Pancreas (tissue), 10 donors: ENCODE results near the gene ATP1B3. TPM values are rescaled to one million over a fixed set of nuclear protein-coding genes. Genes with fewer than 3 reads are reported as not detected.

Source experiments
- ATAC-seq, 4 donors: fragments of 200-7000 bp; cut with Tn5 transposase; one replicate each; pipeline versions ENCODE4 v1.8.0 to v1.9.1; 2020; ENCODE audit warnings: mild to moderate bottlenecking in 4 of 4, moderate library complexity in 4 of 4
- DNase-seq, 6 donors: peaks; one replicate each; pipeline ENCODE4 v3.0.0-alpha.2; 2020
- FAIRE-seq: peaks from 2 replicates; lab custom pipeline; 2012; peaks lifted over from hg19 to GRCh38; lab: Jason Lieb, UNC
- H3K27ac ChIP-seq, 4 donors: fragments of 200-600 bp; sonication (generic); 1 replicate in 3 of 4; 2 replicates in 1 of 4; pipeline versions ENCODE4 v1.5.0 to v1.8.0; 2020
- H3K27me3 ChIP-seq, 4 donors: fragments of 200-600 bp; one replicate each; pipeline ENCODE4 v1.8.0; 2021
- H3K36me3 ChIP-seq, 3 donors: fragments of 200-600 bp; sonication (generic) in 1 of 3; one replicate each; pipeline versions ENCODE4 v1.5.0 to v1.8.0; 2020 to 2021
- H3K4me1 ChIP-seq, 3 donors: fragments of 200-600 bp; one replicate each; pipeline ENCODE4 v1.8.0; 2021
- H3K4me3 ChIP-seq, 4 donors: fragments of 200-600 bp; sonication (generic) in 2 of 4; one replicate each; pipeline versions ENCODE4 v1.5.0 to v1.8.0; 2020 to 2021
- H3K9me3 ChIP-seq, 4 donors: fragments of 200-600 bp; one replicate each; pipeline ENCODE4 v1.8.0; 2021
- CTCF ChIP-seq, 4 donors: fragments of 200-600 bp; sonication (generic) in 3 of 4; IDR thresholded peaks; one replicate each; pipeline versions ENCODE4 v1.5.0 to v1.8.0; 2021; ENCODE audit warnings: antibody characterized with exemption in 4 of 4
- WGBS, 2 donors: extraction: QIAGEN DNeasy Blood & Tissue Kit; methylation state at CpG; one replicate each; pipeline ENCODE4 v1.1.7; 2013; 5-methylcytosine and 5-hydroxymethylcytosine counted together
- intact Hi-C, 3 donors: fragments of 100-400 bp; cut with DNase I; formaldehyde crosslinking; loops; one replicate each; pipeline versions ENCODE4 v1.11.1 to v1.14.2; 2022
- polyA plus RNA-seq, 2 donors: library from polyadenylated mRNA; stranded (reverse); fragments of 200-250 nt; gene quantifications; one replicate each; pipeline ENCODE4 v1.2.3, GENCODE V29; 2013
- total RNA-seq, 6 donors: library from RNA; stranded (reverse); fragmentation: NEBNext Ultra II Directional in 4 of 6; extraction: Animal tissue kit (Norgen Biotek cat#: 25700) in 4 of 6; gene quantifications; one replicate each; pipeline versions ENCODE4 v1.2.1 to v1.2.4, GENCODE V29; 2021 to 2023
- donor health status: healthy with polysubstance abuse.
- donor health status: DM: no; HTN: no; CAD: no; lungs with moderate emphysema.
- donor health status: DM: no; HTN: no; CAD: no.
- donor health status: control.
- donor health status: control.
- donor health status: Bipolar disorder and iron deficiency.
- donor health status: DM: yes; HTN: yes; CAD: no.
- donor health status: DM: no; HTN: no; CAD: no.
- donor health status: DM: no; HTN: no; CAD: no.
- donor health status: DM: yes; HTN: yes; CAD: no.

The ATP1B3 gene
- total and polyA plus RNA-seq, 8 donors, result 6.7 to 53.0 (median 21.2) TPM

DNA sequence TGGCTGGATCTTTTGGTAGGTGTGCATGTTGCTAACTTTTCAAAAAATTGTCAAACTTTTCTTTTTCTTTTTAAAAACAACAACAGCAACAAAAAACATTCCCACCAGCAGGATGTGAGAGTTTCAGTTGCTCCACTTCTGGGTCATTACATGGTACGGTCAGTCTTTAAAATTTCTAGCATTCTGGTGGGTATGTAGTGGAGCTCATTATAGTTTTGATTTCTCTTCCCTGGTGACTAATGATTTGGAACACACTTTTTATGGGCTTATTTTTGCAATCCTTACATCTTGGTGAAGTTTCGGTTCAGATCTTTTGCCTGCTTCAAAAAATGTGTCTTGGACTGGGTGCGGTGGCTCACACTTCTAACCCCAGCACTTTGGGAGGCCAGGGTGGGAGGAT is 19.3 kb downstream of the ATP1B3 start:
- Histone ChIP-seq H3K36me3 (no peaks in the 10 kb centered on the region), H3K4me1 (no peaks in the 10 kb centered on the region), H3K27me3 (no peaks in the 10 kb centered on the region), H3K27ac (no peak overlapping the region), H3K4me3 (no peak overlapping the region), H3K9me3 (no peaks in the 10 kb centered on the region)
- no peak for FAIRE-seq
- intact Hi-C loops, result no loop called here
- ATAC-seq, result no peak
- no peak for DNase-seq
- 95 to 99% methylated on average over 3 of the region's 3 CpGs for WGBS, 2 donors
- TF ChIP-seq CTCF (IDR thresholded peaks at IDR 0.05), result no peak

- Histone ChIP-seq H3K27ac (no peak overlapping the region), H3K27me3 (no peaks in the 10 kb centered on the region), H3K36me3 (no peaks in the 10 kb centered on the region), H3K4me3 (no peak overlapping the region), H3K4me1 (no peaks in the 10 kb centered on the region), H3K9me3 (no peaks in the 10 kb centered on the region)
- WGBS, 2 donors, result 97 to 98% methylated on average over 1 of the region's 1 CpG
- no peak for TF ChIP-seq CTCF (IDR thresholded peaks at IDR 0.05)
- DNase-seq, result no peak
- FAIRE-seq, result no peak
- ATAC-seq, result no peak
- intact Hi-C loops, result no loop called here
Measured at GRCh38 chr3:141898908-141899307, 22.5 kb downstream of the ATP1B3 start.

- FAIRE-seq (no peak), ATAC-seq (no peak), DNase-seq (no peak)
- intact Hi-C loops, result no loop called here
- WGBS, 2 donors, result 97 to 98% methylated on average over 3 of the region's 3 CpGs
- Histone ChIP-seq H3K4me3 (no peak overlapping the region), H3K36me3 (no peaks in the 10 kb centered on the region), H3K4me1 (no peaks in the 10 kb centered on the region), H3K27ac (no peak overlapping the region), H3K9me3 (no peaks in the 10 kb centered on the region), H3K27me3 (no peaks in the 10 kb centered on the region)
- no peak for TF ChIP-seq CTCF (IDR thresholded peaks at IDR 0.05)
Measured at GRCh38 chr3:141900343-141900742, 23.9 kb downstream of the ATP1B3 start.

DNA sequence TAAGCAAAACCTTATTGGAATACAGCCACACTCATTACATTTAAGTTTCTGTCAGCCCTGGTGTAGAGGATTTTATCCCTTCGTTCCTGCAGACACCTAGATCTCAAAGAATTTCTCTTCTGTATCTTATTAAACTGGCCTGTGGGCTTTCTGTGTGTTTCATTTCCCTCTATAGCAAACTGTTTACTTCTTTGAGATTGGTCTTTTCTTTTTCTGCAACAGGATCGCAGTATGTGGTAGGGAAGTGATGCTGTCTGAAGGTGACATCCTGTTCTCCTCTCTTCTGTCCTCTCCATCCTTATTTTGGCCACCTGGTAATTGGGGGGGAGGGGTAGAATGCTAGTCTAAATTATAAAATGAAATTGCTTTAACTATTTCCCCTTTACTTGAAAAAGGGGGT is 25.5 kb downstream of the ATP1B3 start:
- H3K27me3 ChIP-seq, result no peaks in the 10 kb centered on the region
- no peaks in the 10 kb centered on the region for H3K9me3 ChIP-seq
- ATAC-seq, result no peak
- H3K4me1 ChIP-seq, result no peaks in the 10 kb centered on the region
- no peaks in the 10 kb centered on the region for H3K36me3 ChIP-seq
- H3K27ac ChIP-seq, result no peak overlapping the region
- WGBS, 2 donors, result 84 to 93% methylated on average over 2 of the region's 2 CpGs
- DNase-seq, result no peak
- no peak for TF ChIP-seq CTCF (IDR thresholded peaks at IDR 0.05)
- FAIRE-seq, result no peak
- intact Hi-C loops, result no loop called here
- no peak overlapping the region for H3K4me3 ChIP-seq

DNA sequence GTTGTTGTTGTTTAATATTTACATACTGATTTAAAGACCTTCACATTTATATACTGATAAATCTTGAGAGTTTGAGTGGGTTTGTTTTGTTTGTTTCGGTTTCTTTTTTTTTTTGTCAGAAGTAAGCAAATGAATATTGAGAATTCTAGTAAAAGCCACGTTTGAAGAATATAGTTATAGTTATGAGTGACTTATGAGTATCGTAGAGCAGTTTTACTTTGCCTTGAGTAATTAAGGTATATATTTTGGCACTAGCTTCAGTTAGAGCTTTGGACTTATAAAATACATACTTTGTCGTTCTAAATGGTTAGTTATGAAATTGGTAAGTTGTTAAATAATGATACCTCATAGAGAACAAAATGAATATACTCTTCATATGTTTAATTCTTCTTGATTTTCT is 27.8 kb downstream of the ATP1B3 start:
- H3K4me3 ChIP-seq, result no peak overlapping the region
- H3K36me3 ChIP-seq, result peaks cover 0 to 2% (median 0%) of the 10 kb centered on the region in 3 donors
- DNase-seq (no peak), FAIRE-seq (no peak), ATAC-seq (no peak)
- no peak for TF ChIP-seq CTCF (IDR thresholded peaks at IDR 0.05)
- 85 to 89% methylated on average over 4 of the region's 4 CpGs for WGBS, 2 donors
- no peak overlapping the region for H3K27ac ChIP-seq
- no peaks in the 10 kb centered on the region for H3K9me3 ChIP-seq
- H3K4me1 ChIP-seq, result no peaks in the 10 kb centered on the region
- H3K27me3 ChIP-seq, result no peaks in the 10 kb centered on the region
- intact Hi-C loops, result no loop called here
